ENCODE measurements around the gene CTNNBL1.

The CTNNBL1 gene

GRCh38 chr20:37899105-37900045 lies 205.5 kb downstream of the CTNNBL1 start:
- no peaks in the 10 kb centered on the region for H3K36me3 ChIP-seq (ENCODE audit: insufficient read depth, insufficient read length, low read length)
- H3K4me3 ChIP-seq (ENCODE audit: insufficient read length, low read depth): no peak overlapping the region
- DNase-seq (ENCODE audit: low read depth, low spot score): no peak
- TF ChIP-seq ZNF274 (IDR thresholded peaks at IDR 0.05; ENCODE audit: low read depth, low read length) (no peak), SUZ12 (IDR thresholded peaks at IDR 0.05; ENCODE audit: extremely low read depth, insufficient read depth, insufficient read length) (no peak), YY1 (IDR thresholded peaks at IDR 0.05; ENCODE audit: insufficient read depth, insufficient read length) (no peak)
- H3K27me3 ChIP-seq (ENCODE audit: insufficient read depth, insufficient read length): peaks cover 12% of the 10 kb centered on the region
- H3K9me3 ChIP-seq (ENCODE audit: insufficient read depth, low read length): no peaks in the 10 kb centered on the region
- H3K4me1 ChIP-seq (ENCODE audit: insufficient read depth, insufficient read length): peaks cover 12% of the 10 kb centered on the region
- no peak overlapping the region for H3K9ac ChIP-seq (ENCODE audit: insufficient read length, low read depth)

DNA sequence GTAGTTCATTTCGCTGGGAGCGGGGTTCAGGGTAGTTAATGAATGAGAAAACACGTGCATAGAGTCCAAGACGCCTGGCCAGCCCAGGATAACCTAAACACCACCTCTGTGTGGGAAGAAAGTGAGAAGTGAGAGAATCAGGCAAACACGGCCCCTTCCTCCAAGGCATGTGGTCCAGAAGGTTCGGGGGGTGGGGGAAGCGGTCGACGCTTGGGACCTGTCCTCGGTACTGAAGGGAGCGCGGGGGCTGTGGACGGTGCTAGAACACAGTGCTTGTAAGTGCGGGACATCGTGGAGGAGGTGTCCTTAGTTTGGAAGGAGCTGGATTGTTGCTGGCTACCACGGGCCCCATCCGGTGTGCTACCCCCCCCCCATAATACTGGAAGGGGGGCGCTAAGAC lies 207.4 kb downstream of the CTNNBL1 start:
- Histone ChIP-seq H3K27me3 (ENCODE audit: insufficient read depth, insufficient read length) (peaks cover 12% of the 10 kb centered on the region), H3K4me1 (ENCODE audit: insufficient read depth, insufficient read length) (peaks cover 21% of the 10 kb centered on the region), H3K36me3 (ENCODE audit: insufficient read depth, insufficient read length, low read length) (no peaks in the 10 kb centered on the region), H3K9ac (ENCODE audit: insufficient read length, low read depth) (no peak overlapping the region), H3K4me3 (ENCODE audit: insufficient read length, low read depth) (no peak overlapping the region), H3K9me3 (ENCODE audit: insufficient read depth, low read length) (no peaks in the 10 kb centered on the region)
- TF ChIP-seq SUZ12 (IDR thresholded peaks at IDR 0.05; ENCODE audit: extremely low read depth, insufficient read depth, insufficient read length) (no peak), YY1 (IDR thresholded peaks at IDR 0.05; ENCODE audit: insufficient read depth, insufficient read length) (no peak), ZNF274 (IDR thresholded peaks at IDR 0.05; ENCODE audit: low read depth, low read length) (no peak)
- no peak for DNase-seq (ENCODE audit: low read depth, low spot score)

- H3K36me3 ChIP-seq (ENCODE audit: insufficient read depth, insufficient read length, low read length): no peaks in the 10 kb centered on the region
- peaks cover 12% of the 10 kb centered on the region for H3K27me3 ChIP-seq (ENCODE audit: insufficient read depth, insufficient read length)
- DNase-seq (ENCODE audit: low read depth, low spot score): no peak
- H3K9me3 ChIP-seq (ENCODE audit: insufficient read depth, low read length): no peaks in the 10 kb centered on the region
- TF ChIP-seq ZNF274 (IDR thresholded peaks at IDR 0.05; ENCODE audit: low read depth, low read length) (no peak), YY1 (IDR thresholded peaks at IDR 0.05; ENCODE audit: insufficient read depth, insufficient read length) (no peak), SUZ12 (IDR thresholded peaks at IDR 0.05; ENCODE audit: extremely low read depth, insufficient read depth, insufficient read length) (no peak)
- peaks cover 26% of the 10 kb centered on the region for H3K4me1 ChIP-seq (ENCODE audit: insufficient read depth, insufficient read length)
- no peak overlapping the region for H3K9ac ChIP-seq (ENCODE audit: insufficient read length, low read depth)
- no peak overlapping the region for H3K4me3 ChIP-seq (ENCODE audit: insufficient read length, low read depth)
These were observed 208.0 kb downstream of the CTNNBL1 start for GRCh38 chr20:37901654-37902503.

DNA sequence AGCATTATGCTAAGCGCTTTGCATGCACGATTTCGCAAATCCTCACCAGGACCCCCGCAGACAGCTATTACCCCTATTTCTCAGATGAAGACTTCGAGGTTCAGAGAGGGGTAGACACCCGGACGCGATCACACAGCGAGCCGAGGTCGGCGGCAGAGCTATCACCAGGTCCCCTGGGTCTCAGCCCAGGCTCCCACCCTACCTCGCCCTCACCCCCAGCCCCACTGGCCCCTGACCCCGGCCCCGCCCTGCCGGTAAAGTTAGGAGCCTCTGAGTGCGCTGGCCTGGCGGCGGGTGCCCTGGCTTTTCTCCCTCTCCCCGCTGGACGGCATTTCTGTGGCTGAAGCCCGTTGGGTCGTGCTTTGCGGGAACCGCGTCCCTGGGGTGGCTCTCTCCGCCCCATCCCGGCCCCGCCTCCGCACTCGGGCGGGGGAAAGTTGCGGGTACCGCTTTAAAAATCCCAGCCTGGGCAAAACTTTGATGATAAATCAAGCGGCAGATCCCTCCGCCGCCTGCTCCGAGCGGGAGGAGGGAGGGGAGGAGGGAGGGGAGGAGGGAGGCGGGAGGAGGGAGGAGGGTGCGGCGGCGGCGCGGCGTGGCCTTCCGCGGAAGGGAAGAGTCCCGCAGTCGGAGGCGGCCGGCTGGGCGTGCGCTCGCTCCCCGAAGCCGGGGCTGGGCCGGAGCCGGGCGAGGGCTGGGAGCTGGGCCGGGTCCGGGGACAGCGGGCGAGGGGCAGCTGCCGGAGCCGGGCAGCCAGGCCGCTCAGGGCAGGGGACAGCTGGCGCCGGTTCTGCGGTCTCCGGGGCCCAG lies 208.9 kb downstream of the CTNNBL1 start, which contains the start of gene VSTM2L:
TSS of gene VSTM2L (plus strand) at position 624 of the 810 bp plus-strand sequence. CDS start 224 bp downstream, outside the sequence.
- no peak for DNase-seq (ENCODE audit: low read depth, low spot score)
- Histone ChIP-seq H3K9me3 (ENCODE audit: insufficient read depth, low read length) (no peaks in the 10 kb centered on the region), H3K4me3 (ENCODE audit: insufficient read length, low read depth) (peak within 1 kb of the TSS; percentile 39), H3K9ac (ENCODE audit: insufficient read length, low read depth) (peak within 1 kb of the TSS; percentile 68), H3K27me3 (ENCODE audit: insufficient read depth, insufficient read length) (peaks cover 12% of the 10 kb centered on the region), H3K36me3 (ENCODE audit: insufficient read depth, insufficient read length, low read length) (no peaks in the 10 kb centered on the region), H3K4me1 (ENCODE audit: insufficient read depth, insufficient read length) (peaks cover 24% of the 10 kb centered on the region)
- no peak for TF ChIP-seq SUZ12 (IDR thresholded peaks at IDR 0.05; ENCODE audit: extremely low read depth, insufficient read depth, insufficient read length)
- no peak for TF ChIP-seq ZNF274 (IDR thresholded peaks at IDR 0.05; ENCODE audit: low read depth, low read length)
- no peak for TF ChIP-seq YY1 (IDR thresholded peaks at IDR 0.05; ENCODE audit: insufficient read depth, insufficient read length)

GRCh38 chr20:37903317-37904007 lies 209.6 kb downstream of the CTNNBL1 start:
- Histone ChIP-seq H3K4me1 (ENCODE audit: insufficient read depth, insufficient read length) (peaks cover 24% of the 10 kb centered on the region), H3K27me3 (ENCODE audit: insufficient read depth, insufficient read length) (peaks cover 12% of the 10 kb centered on the region), H3K36me3 (ENCODE audit: insufficient read depth, insufficient read length, low read length) (no peaks in the 10 kb centered on the region), H3K9ac (ENCODE audit: insufficient read length, low read depth) (peak overlapping the region; percentile 68), H3K9me3 (ENCODE audit: insufficient read depth, low read length) (no peaks in the 10 kb centered on the region), H3K4me3 (ENCODE audit: insufficient read length, low read depth) (peak overlapping the region; percentile 39)
- DNase-seq (ENCODE audit: low read depth, low spot score): no peak
- TF ChIP-seq ZNF274 (IDR thresholded peaks at IDR 0.05; ENCODE audit: low read depth, low read length) (no peak), SUZ12 (IDR thresholded peaks at IDR 0.05; ENCODE audit: extremely low read depth, insufficient read depth, insufficient read length) (no peak), YY1 (IDR thresholded peaks at IDR 0.05; ENCODE audit: insufficient read depth, insufficient read length) (no peak)

DNA sequence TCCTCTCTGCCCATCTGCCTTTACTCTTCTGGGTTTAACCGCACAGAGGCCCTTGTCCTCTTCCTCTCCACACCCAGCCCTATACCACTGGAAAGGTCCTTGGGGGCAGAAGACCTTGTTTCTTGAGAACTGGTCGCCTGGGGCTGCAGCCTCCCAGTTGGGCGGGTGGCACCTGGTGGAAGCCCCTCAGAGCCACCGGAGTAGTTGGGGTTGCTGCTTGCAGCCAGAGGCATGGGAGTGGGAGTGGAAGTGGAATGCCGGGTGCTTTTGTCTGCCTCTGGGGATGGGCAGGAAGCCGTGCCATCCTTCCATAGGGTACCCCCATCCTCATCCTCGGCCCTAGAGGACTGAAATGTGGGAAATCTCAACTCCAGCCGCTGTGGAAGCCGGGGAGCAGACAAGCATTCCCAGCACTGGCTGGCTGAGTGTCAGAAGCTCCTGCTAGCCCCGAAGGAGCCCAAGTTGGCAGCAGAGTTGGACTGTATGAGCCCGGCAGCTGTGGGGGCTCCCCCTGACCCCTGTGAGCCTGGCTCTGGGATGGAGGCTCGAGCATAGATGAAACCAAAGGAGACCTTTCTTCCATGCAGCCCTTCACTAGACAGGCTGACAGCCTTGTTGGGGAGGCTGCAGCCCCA lies 210.3 kb downstream of the CTNNBL1 start:
- Histone ChIP-seq H3K4me3 (ENCODE audit: insufficient read length, low read depth) (no peak overlapping the region), H3K9me3 (ENCODE audit: insufficient read depth, low read length) (no peaks in the 10 kb centered on the region), H3K27me3 (ENCODE audit: insufficient read depth, insufficient read length) (peaks cover 12% of the 10 kb centered on the region), H3K4me1 (ENCODE audit: insufficient read depth, insufficient read length) (peaks cover 24% of the 10 kb centered on the region), H3K9ac (ENCODE audit: insufficient read length, low read depth) (peak overlapping the region; percentile 25), H3K36me3 (ENCODE audit: insufficient read depth, insufficient read length, low read length) (no peaks in the 10 kb centered on the region)
- no peak for DNase-seq (ENCODE audit: low read depth, low spot score)
- TF ChIP-seq ZNF274 (IDR thresholded peaks at IDR 0.05; ENCODE audit: low read depth, low read length) (no peak), SUZ12 (IDR thresholded peaks at IDR 0.05; ENCODE audit: extremely low read depth, insufficient read depth, insufficient read length) (no peak), YY1 (IDR thresholded peaks at IDR 0.05; ENCODE audit: insufficient read depth, insufficient read length) (no peak)

All from NT2/D1 (cell line).